ENCODE data around the gene CHERP. TPM values are rescaled to one million over a fixed set of nuclear protein-coding genes. Genes with fewer than 3 reads are reported as not detected.

The CHERP gene
- total and polyA plus RNA-seq, 2 of the 4 experiments (the other 2 are of a cell fraction) = 0.54 to 13.5 TPM

DNA sequence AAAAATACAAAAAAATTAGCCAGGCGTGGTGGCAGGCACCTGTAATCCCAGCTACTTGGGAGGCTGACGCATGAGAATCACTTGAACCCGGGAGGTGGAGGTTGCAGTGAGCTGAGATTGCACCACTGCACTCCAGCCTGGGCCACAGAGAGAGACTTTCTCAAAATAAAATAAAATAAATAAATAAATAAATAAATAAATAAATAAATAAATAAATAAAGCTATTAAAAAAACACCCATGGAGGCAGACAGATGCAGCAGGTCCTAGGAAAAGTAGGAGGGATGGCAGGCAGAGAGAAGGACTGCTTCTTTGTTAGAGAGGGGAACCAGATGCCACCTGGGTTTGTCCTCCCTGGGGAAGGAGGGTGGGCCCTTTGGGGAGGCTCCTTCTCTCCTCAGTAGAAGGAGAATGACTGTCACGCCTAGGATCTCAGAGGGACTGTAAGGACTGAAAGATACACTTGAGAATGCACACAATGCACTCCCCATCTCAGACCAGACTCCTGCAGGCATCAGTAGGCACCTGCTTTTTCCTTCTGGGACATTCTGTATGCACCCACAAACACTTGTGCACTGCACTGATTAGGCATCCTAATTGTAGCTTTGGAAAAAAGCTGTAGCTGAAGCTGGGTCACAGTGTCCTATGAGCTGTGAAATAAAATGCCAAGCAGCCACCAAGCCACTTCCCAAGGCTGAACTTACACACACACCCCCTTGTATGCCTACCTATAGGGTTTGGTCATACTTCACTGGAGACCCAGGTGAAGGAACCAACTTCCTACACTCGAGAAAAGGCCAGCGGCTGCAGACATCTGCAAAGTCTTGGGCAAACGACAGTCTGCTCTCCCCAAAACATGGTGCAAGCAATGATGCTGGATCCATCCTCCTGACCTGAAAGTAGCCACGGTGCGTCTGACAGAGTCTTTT, 48.9 kb upstream of the CHERP start:
- H4K91ac ChIP-seq (ENCODE audit: insufficient read depth, low read depth, low read length) = no peak overlapping the region
- H3K14ac ChIP-seq (replicated peaks; ENCODE audit: low read depth, low read length) = no peak overlapping the region
- intact Hi-C loops (cut with micrococcal nuclease) (no loop called here), in situ Hi-C loops (cut with MboI; ENCODE audit: low sequenced_read_pairs) (no loop called here), dilution Hi-C loops (cut with HindIII; ENCODE audit: low sequenced_read_pairs, unreplicated experiment) (no loop called here)
- TF ChIP-seq MXI1 (IDR thresholded peaks at IDR 0.05; ENCODE audit: borderline replicate concordance, low read depth, low read length) = no peak
- no peak overlapping the region for H2BK120ac ChIP-seq (ENCODE audit: low read depth, low read length)
- H3K9me3 ChIP-seq (ENCODE audit: control insufficient read depth, insufficient read depth, low read length) = no peaks in the 10 kb centered on the region
- no peak overlapping the region for H4K5ac ChIP-seq (ENCODE audit: low read depth, low read length)
- H3K36me3 ChIP-seq (ENCODE audit: control insufficient read depth, insufficient read depth, low read length) = no peaks in the 10 kb centered on the region
- no peak overlapping the region for H3K56ac ChIP-seq (ENCODE audit: extremely low read depth, insufficient read depth, low read length)
- H2BK20ac ChIP-seq (ENCODE audit: low read depth, low read length) = no peak overlapping the region
- H2BK15ac ChIP-seq (ENCODE audit: low read depth, low read length) = no peak overlapping the region
- H3K4me2 ChIP-seq (ENCODE audit: low read depth, low read length) = no peak overlapping the region
- ChIA-PET POLR2A (ENCODE audit: unreplicated experiment) (no interaction called here), CTCF (no interaction called here)
- H3K4me3 ChIP-seq (ENCODE audit: insufficient read depth, low read depth, low read length) = no peak overlapping the region
- H3K79me1 ChIP-seq (ENCODE audit: low read depth in 1 of 2, low read length in 2 of 2) = peaks cover 34 to 97% of the 10 kb centered on the region in 2 experiments
- peaks cover 69% of the 10 kb centered on the region for H3K9me1 ChIP-seq (ENCODE audit: insufficient read depth, low read length)
- no peak overlapping the region for H3K27ac ChIP-seq (ENCODE audit: insufficient read depth, low read length)
- H3K9ac ChIP-seq (ENCODE audit: low read depth, low read length) = no peak overlapping the region
- H2AK5ac ChIP-seq (ENCODE audit: low read depth, low read length) = no peak overlapping the region
- no peak overlapping the region for H2AFZ ChIP-seq (replicated peaks; ENCODE audit: low read length, poor library complexity)
- peaks cover 30% of the 10 kb centered on the region for H3K4me1 ChIP-seq (ENCODE audit: control insufficient read depth, insufficient read depth, low read length)
- H3K23ac ChIP-seq (ENCODE audit: low read depth, low read length) = no peak overlapping the region
- H2BK5ac ChIP-seq (ENCODE audit: low read depth, low read length, poor library complexity, severe bottlenecking) = no peak overlapping the region
- no peak overlapping the region for H2AK9ac ChIP-seq (replicated peaks; ENCODE audit: low read depth, low read length, poor library complexity)
- ATAC-seq (ENCODE audit: low read depth) (no peak), DNase-seq (no peak)
- H4K20me1 ChIP-seq (ENCODE audit: insufficient read depth, low read length) = peaks cover 100% of the 10 kb centered on the region
- no peak overlapping the region; the same call in 1 of the 2 replicates for H3K4ac ChIP-seq (ENCODE audit: low read depth, low read length)
- H3K18ac ChIP-seq (ENCODE audit: low read depth, low read length) = no peak overlapping the region
- no peaks in the 10 kb centered on the region for H3K27me3 ChIP-seq (ENCODE audit: control insufficient read depth, insufficient read depth, low read length)
- H4K8ac ChIP-seq (ENCODE audit: low read depth in 2 of 2, low read length in 2 of 2) = no peak overlapping the region
- BruUV-seq (replicated peaks) = no TSS peak
- WGBS, 2 experiments (ENCODE audit: extremely low coverage in 2 of 2, insufficient read length in 1 of 2) = 71% methylated on average over 3 of the region's 9 CpGs; no CpG with 5 or more reads in 1 of the 2 experiments
